Lower leg skin (tissue), 4 donors: Measurements from ENCODE around the gene ISX. TPM values are rescaled to one million over a fixed set of nuclear protein-coding genes. Genes with fewer than 3 reads are reported as not detected.
A peak's percentile ranks its signal among the peaks of the same experiment; 100 is the strongest.

Experiments
- DNase-seq, 2 donors: peaks; one replicate each; pipeline ENCODE4 v3.0.0-alpha.2; 2019; ENCODE audit warnings: low spot score in 2 of 2
- H3K4me3 ChIP-seq: fragments of 200-600 bp; sonication (generic); 2 replicates; pipeline ENCODE4 v1.5.1; 2017; ENCODE audit warnings: mild to moderate bottlenecking, low read depth; ENCODE audit not compliant: poor library complexity, severe bottlenecking
- CTCF ChIP-seq, 3 donors: fragments of 450-650 bp; IDR thresholded peaks; one replicate each; pipeline ENCODE4 v1.5.1; 2016; ENCODE audit warnings: antibody characterized with exemption in 3 of 3, mild to moderate bottlenecking in 3 of 3, moderate library complexity in 2 of 3
- POLR2A ChIP-seq, 2 donors: fragments of 450-650 bp; IDR thresholded peaks; one replicate each; pipeline ENCODE4 v1.6.1; 2016 to 2017; ENCODE audit warnings: antibody characterized with exemption in 2 of 2, mild to moderate bottlenecking in 1 of 2, moderate library complexity in 1 of 2
- WGBS, 2 donors: methylation state at CpG; one replicate each; pipeline ENCODE4 v1.1.5; 2018; 5-methylcytosine and 5-hydroxymethylcytosine counted together
- intact Hi-C: fragments of 100-400 bp; cut with DNase I; formaldehyde crosslinking; loops from one replicate; pipeline ENCODE4 v1.15.0; 2023; ENCODE audit warnings: low total_unique reads
- total RNA-seq, 4 donors: library from RNA; depleted of rRNA; stranded (reverse); fragments of >200 nt; gene quantifications; one replicate each; pipeline ENCODE4 v1.1.0, GENCODE V29; 2016

Gene ISX
- total RNA-seq, 4 donors from 2014 or later, result 0.13 to 0.15 TPM; not detected in 2

- no peak for TF ChIP-seq CTCF (IDR thresholded peaks at IDR 0.05)
- TF ChIP-seq POLR2A (IDR thresholded peaks at IDR 0.05), result no peak
- peak in 1 of 2 donors; percentile 56 for DNase-seq
- WGBS, 2 donors, result 73 to 80% methylated on average over 14 of the region's 14 CpGs
- intact Hi-C loops, result no loop called here
- H3K4me3 ChIP-seq, result no peak overlapping the region
These were observed 48.4 kb downstream of the ISX start for GRCh38 chr22:35114131-35114980.

GRCh38 chr22:35115515-35115914 is 49.6 kb downstream of the ISX start:
- intact Hi-C loops, result no loop called here
- 85 to 89% methylated on average over 3 of the region's 3 CpGs for WGBS, 2 donors
- TF ChIP-seq POLR2A (IDR thresholded peaks at IDR 0.05) (no peak), CTCF (IDR thresholded peaks at IDR 0.05) (no peak)

GRCh38 chr22:35116269-35116668 is 50.3 kb downstream of the ISX start:
- WGBS, 2 donors, result 62 to 68% methylated on average over 6 to 7 of the region's 7 CpGs
- no peak for TF ChIP-seq POLR2A (IDR thresholded peaks at IDR 0.05)
- TF ChIP-seq CTCF (IDR thresholded peaks at IDR 0.05), result no peak

More at GRCh38 chr22:35115515-35115914, 49.6 kb downstream of the ISX start:
- DNase-seq, result peak in 1 of 2 donors; percentile 14
- no peak overlapping the region for H3K4me3 ChIP-seq

GRCh38 chr22:35116817-35117216 is 50.9 kb downstream of the ISX start:
- DNase-seq, result peak in 1 of 2 donors; percentile 49
- no peak overlapping the region for H3K4me3 ChIP-seq
- intact Hi-C loops, result no loop called here
- WGBS, 2 donors, result 39 to 40% methylated on average over 9 of the region's 9 CpGs
- TF ChIP-seq CTCF (IDR thresholded peaks at IDR 0.05) (no peak), POLR2A (IDR thresholded peaks at IDR 0.05) (no peak)

More at GRCh38 chr22:35116269-35116668, 50.3 kb downstream of the ISX start:
- DNase-seq, result peak in 1 of 2 donors; percentile 59
- intact Hi-C loops, result no loop called here
- no peak overlapping the region for H3K4me3 ChIP-seq

- intact Hi-C loops, result no loop called here
- no peak overlapping the region for H3K4me3 ChIP-seq
- TF ChIP-seq POLR2A (IDR thresholded peaks at IDR 0.05), result no peak
- DNase-seq, result no peak
These were observed 53.5 kb downstream of the ISX start for GRCh38 chr22:35119494-35119893.

GRCh38 chr22:35124691-35125219 is 58.8 kb downstream of the ISX start:
- intact Hi-C loops, result no loop called here
- 35 to 49% methylated on average over 3 of the region's 3 CpGs for WGBS, 2 donors
- no peak for TF ChIP-seq CTCF (IDR thresholded peaks at IDR 0.05)
- no peak for TF ChIP-seq POLR2A (IDR thresholded peaks at IDR 0.05)
- H3K4me3 ChIP-seq, result no peak overlapping the region
- no peak for DNase-seq
